Activated CD4-positive, alpha-beta memory T cell treated with anti-CD3 and anti-CD28 coated beads for 36 hours (primary cell): ENCODE data around the gene LSM10. TPM values are rescaled to one million over a fixed set of nuclear protein-coding genes. Genes with fewer than 3 reads are reported as not detected.
A peak's percentile ranks its signal among the peaks of the same experiment; 100 is the strongest.

ENCODE experiments used
- CTCF ChIA-PET: fragments of 350-600 bp; sonication (Branson Sonifier 250); formaldehyde crosslinking; loops from one replicate; lab custom pipeline; 2021; ENCODE audit warnings: antibody characterized with exemption, inconsistent platforms; lab: Charles Lee
- POLR2A ChIA-PET: fragments of 350-600 bp; sonication (Branson Sonifier 250); formaldehyde crosslinking; loops from one replicate; lab custom pipeline; 2021; ENCODE audit warnings: antibody characterized with exemption; lab: Charles Lee
- DNase-seq: peaks from one replicate; pipeline ENCODE4 v3.0.0-alpha.2; 2020
- H3K27ac Mint-ChIP-seq: one replicate; pipeline ENCODE4 v1.8.0; 2021; ENCODE audit warnings: mixed read lengths
- H3K27me3 Mint-ChIP-seq: one replicate; pipeline ENCODE4 v1.8.0; 2021; ENCODE audit warnings: mixed read lengths
- H3K36me3 Mint-ChIP-seq: one replicate; pipeline ENCODE4 v1.8.0; 2021; ENCODE audit warnings: mixed read lengths
- H3K4me1 Mint-ChIP-seq: one replicate; pipeline ENCODE4 v1.8.0; 2021; ENCODE audit warnings: low read depth, mixed read lengths
- H3K4me3 Mint-ChIP-seq: one replicate; pipeline ENCODE4 v1.8.0; 2021; ENCODE audit warnings: mild to moderate bottlenecking, mixed read lengths
- H3K9me3 Mint-ChIP-seq: one replicate; pipeline ENCODE4 v1.8.0; 2021; ENCODE audit warnings: mixed read lengths
- intact Hi-C: fragments of 100-400 bp; cut with micrococcal nuclease; formaldehyde crosslinking; loops from one replicate; pipeline ENCODE4 v1.15.1; 2023
- total RNA-seq, 2 experiments: library from RNA; stranded (reverse); gene quantifications; one replicate each; pipeline ENCODE4 v1.2.3, GENCODE V29; 2021

Gene LSM10
- total RNA-seq, 2 experiments from 2014 or later: 46.0 to 47.0 TPM

- DNase-seq: peak; percentile 22
- ChIA-PET CTCF (interaction anchor here (0.7 kb wide), 1 partner anchor 208 kb away, joined by 4 read pairs; no protein-coding TSS in a partner anchor), POLR2A (no interaction called here)
- Mint-ChIP-seq H3K9me3 (no peaks in the 10 kb centered on the region), H3K4me1 (peaks cover 14% of the 10 kb centered on the region), H3K4me3 (no peak overlapping the region), H3K36me3 (no peaks in the 10 kb centered on the region), H3K27ac (no peak overlapping the region), H3K27me3 (no peaks in the 10 kb centered on the region)
- intact Hi-C loops: no loop called here
Measured at GRCh38 chr1:36425791-36426190, 28.1 kb upstream of the LSM10 start.

- Mint-ChIP-seq H3K27ac (peak overlapping the region; percentile 90), H3K36me3 (no peaks in the 10 kb centered on the region), H3K27me3 (no peaks in the 10 kb centered on the region), H3K4me3 (no peak overlapping the region), H3K9me3 (no peaks in the 10 kb centered on the region), H3K4me1 (peaks cover 25% of the 10 kb centered on the region)
- POLR2A ChIA-PET: no interaction called here
- CTCF ChIA-PET: interaction anchor here (0.7 to 4.2 kb wide), 8 partner anchors 9 to 115 kb away, joined by 3 to 43 read pairs (median 4); partner anchors contain the start of genes LSM10 and SH3D21
- DNase-seq: no peak
- intact Hi-C loops: loop anchor here (1.0 to 5.0 kb wide), 5 partner anchors 35 to 324 kb away; partner anchors contain the start of genes SH3D21 and TRAPPC3
Measured at GRCh38 chr1:36421649-36422048, 23.9 kb upstream of the LSM10 start.

GRCh38 chr1:36420836-36421317 is 23.2 kb upstream of the LSM10 start:
- H3K9me3 Mint-ChIP-seq: no peaks in the 10 kb centered on the region

GRCh38 chr1:36420409-36420808 is 22.7 kb upstream of the LSM10 start:
- intact Hi-C loops: loop anchor here (1.0 to 5.0 kb wide), 5 partner anchors 70 to 323 kb away; partner anchors contain the start of genes SH3D21 and TRAPPC3
- DNase-seq: no peak
- Mint-ChIP-seq H3K9me3 (no peaks in the 10 kb centered on the region), H3K4me3 (no peak overlapping the region), H3K27me3 (no peaks in the 10 kb centered on the region), H3K27ac (peak overlapping the region; percentile 90), H3K4me1 (peaks cover 17% of the 10 kb centered on the region), H3K36me3 (no peaks in the 10 kb centered on the region)
- CTCF ChIA-PET: interaction anchor here (0.6 to 5.0 kb wide), 14 partner anchors 20 to 321 kb away, joined by 3 to 56 read pairs (median 4); partner anchors contain the start of genes EVA1B, SH3D21 and TRAPPC3
- POLR2A ChIA-PET: interaction anchor here (1.2 kb wide), 1 partner anchor 23 kb away, joined by 4 read pairs; the partner anchor contains the start of gene LSM10

More at GRCh38 chr1:36420836-36421317, 23.2 kb upstream of the LSM10 start:
- H3K4me1 Mint-ChIP-seq: peaks cover 20% of the 10 kb centered on the region
- ChIA-PET POLR2A (interaction anchor here (1.2 kb wide), 1 partner anchor 23 kb away, joined by 4 read pairs; the partner anchor contains the start of gene LSM10), CTCF (interaction anchor here (0.8 to 5.0 kb wide), 10 partner anchors 20 to 114 kb away, joined by 3 to 56 read pairs (median 4); partner anchors contain the start of genes EVA1B, LSM10 and SH3D21)
- peak overlapping the region; percentile 90 for H3K27ac Mint-ChIP-seq
- H3K36me3 Mint-ChIP-seq: no peaks in the 10 kb centered on the region
- intact Hi-C loops: loop anchor here (1.0 to 5.0 kb wide), 6 partner anchors 35 to 324 kb away; partner anchors contain the start of genes SH3D21 and TRAPPC3
- H3K4me3 Mint-ChIP-seq: no peak overlapping the region
- DNase-seq: peak; percentile 96
- H3K27me3 Mint-ChIP-seq: no peaks in the 10 kb centered on the region

- Mint-ChIP-seq H3K27ac (no peak overlapping the region), H3K4me3 (no peak overlapping the region), H3K27me3 (no peaks in the 10 kb centered on the region), H3K4me1 (peaks cover 17% of the 10 kb centered on the region), H3K9me3 (no peaks in the 10 kb centered on the region), H3K36me3 (no peaks in the 10 kb centered on the region)
- no peak for DNase-seq
- intact Hi-C loops: no loop called here
- ChIA-PET POLR2A (interaction anchor here (1.0 to 1.2 kb wide), 2 partner anchors 22 to 260 kb away, joined by 3 to 4 read pairs; partner anchors contain the start of gene LSM10), CTCF (interaction anchor here (0.6 to 5.0 kb wide), 9 partner anchors 20 to 330 kb away, joined by 3 to 56 read pairs (median 4); partner anchors contain the start of genes SH3D21 and TRAPPC3)
Measured at GRCh38 chr1:36419569-36419968, 21.9 kb upstream of the LSM10 start.

GRCh38 chr1:36419140-36419539 is 21.4 kb upstream of the LSM10 start:
- DNase-seq: no peak
- CTCF ChIA-PET: interaction anchor here (0.6 to 5.0 kb wide), 7 partner anchors 20 to 330 kb away, joined by 3 to 56 read pairs (median 4); partner anchors contain the start of gene TRAPPC3
- Mint-ChIP-seq H3K4me3 (no peak overlapping the region), H3K27me3 (no peaks in the 10 kb centered on the region), H3K9me3 (no peaks in the 10 kb centered on the region), H3K27ac (no peak overlapping the region), H3K4me1 (peaks cover 17% of the 10 kb centered on the region), H3K36me3 (no peaks in the 10 kb centered on the region)
- intact Hi-C loops: no loop called here
- POLR2A ChIA-PET: interaction anchor here (0.6 to 1.0 kb wide), 3 partner anchors 47 to 300 kb away, joined by 3 to 4 read pairs (median 3); no protein-coding TSS in a partner anchor

GRCh38 chr1:36417931-36418330 is 20.2 kb upstream of the LSM10 start:
- H3K27me3 Mint-ChIP-seq: no peaks in the 10 kb centered on the region
- intact Hi-C loops: no loop called here
- no peak overlapping the region for H3K27ac Mint-ChIP-seq
- DNase-seq: no peak
- CTCF ChIA-PET: interaction anchor here (1.0 to 5.0 kb wide), 3 partner anchors 68 to 132 kb away, joined by 3 to 56 read pairs (median 4); no protein-coding TSS in a partner anchor
- H3K4me1 Mint-ChIP-seq: peaks cover 17% of the 10 kb centered on the region
- POLR2A ChIA-PET: no interaction called here
- H3K36me3 Mint-ChIP-seq: no peaks in the 10 kb centered on the region
- H3K9me3 Mint-ChIP-seq: no peaks in the 10 kb centered on the region
- no peak overlapping the region for H3K4me3 Mint-ChIP-seq

- DNase-seq: no peak
- ChIA-PET CTCF (interaction anchor here (5.0 kb wide), 1 partner anchor 73 kb away, joined by 56 read pairs; no protein-coding TSS in a partner anchor), POLR2A (interaction anchor here (0.5 kb wide), 1 partner anchor 49 kb away, joined by 4 read pairs; no protein-coding TSS in a partner anchor)
- Mint-ChIP-seq H3K4me3 (no peak overlapping the region), H3K27ac (no peak overlapping the region), H3K9me3 (no peaks in the 10 kb centered on the region), H3K4me1 (peaks cover 24% of the 10 kb centered on the region), H3K27me3 (no peaks in the 10 kb centered on the region), H3K36me3 (no peaks in the 10 kb centered on the region)
- intact Hi-C loops: no loop called here
Measured at GRCh38 chr1:36415661-36416326, 18.1 kb upstream of the LSM10 start.

GRCh38 chr1:36414384-36414783 is 16.7 kb upstream of the LSM10 start:
- Mint-ChIP-seq H3K27ac (no peak overlapping the region), H3K4me3 (no peak overlapping the region), H3K27me3 (no peaks in the 10 kb centered on the region), H3K36me3 (no peaks in the 10 kb centered on the region), H3K9me3 (no peaks in the 10 kb centered on the region), H3K4me1 (peaks cover 16% of the 10 kb centered on the region)
- POLR2A ChIA-PET: no interaction called here
- intact Hi-C loops: no loop called here
- CTCF ChIA-PET: interaction anchor here (0.9 to 2.8 kb wide), 4 partner anchors 13 to 114 kb away, joined by 3 to 6 read pairs (median 3); partner anchors contain the start of gene EVA1B
- no peak for DNase-seq

GRCh38 chr1:36411674-36412648 is 14.3 kb upstream of the LSM10 start:
- CTCF ChIA-PET: interaction anchor here (0.6 to 2.8 kb wide), 11 partner anchors 10 to 263 kb away, joined by 3 to 18 read pairs (median 3); partner anchors contain the start of genes OSCP1 and TRAPPC3
- Mint-ChIP-seq H3K4me3 (peak overlapping the region; percentile 38), H3K27ac (peak overlapping the region; percentile 65), H3K9me3 (no peaks in the 10 kb centered on the region), H3K4me1 (peaks cover 16% of the 10 kb centered on the region), H3K36me3 (no peaks in the 10 kb centered on the region), H3K27me3 (no peaks in the 10 kb centered on the region)
- POLR2A ChIA-PET: interaction anchor here (0.7 to 2.1 kb wide), 3 partner anchors 14 to 82 kb away, joined by 3 to 5 read pairs (median 4); partner anchors contain the start of gene LSM10
- intact Hi-C loops: loop anchor here (1.0 kb wide), 2 partner anchors 15 to 26 kb away; partner anchors contain the start of gene LSM10
- DNase-seq: peak; percentile 81
